Adrenal gland (tissue), 12 donors: Measurements from ENCODE around the gene ZKSCAN3. TPM values are rescaled to one million over a fixed set of nuclear protein-coding genes. Genes with fewer than 3 reads are reported as not detected.

ENCODE experiments used
- DNase-seq, 7 donors: peaks; one replicate each; pipeline ENCODE4 v3.0.0-alpha.2; 2019 to 2020
- H3K27ac ChIP-seq, 5 donors: fragments of 200-600 bp; sonication (generic) in 4 of 5; 1 replicate in 3 of 5; 2 replicates in 2 of 5; pipeline versions ENCODE4 v1.5.1 to v1.8.0; 2016 to 2020; ENCODE audit warnings: mild to moderate bottlenecking in 1 of 5
- H3K27me3 ChIP-seq: fragments of 200-600 bp; 2 replicates; pipeline ENCODE4 v1.8.0; 2021
- H3K36me3 ChIP-seq, 2 donors: fragments of 200-600 bp; replicated peaks in 1 of 2; 1 replicate in 1 of 2; 2 replicates in 1 of 2; pipeline versions ENCODE4 v1.5.1 to v1.8.0; 2018 to 2022
- H3K4me1 ChIP-seq, 2 donors: fragments of 200-600 bp; replicated peaks in 1 of 2; 1 replicate in 1 of 2; 2 replicates in 1 of 2; pipeline versions ENCODE4 v1.5.1 to v1.8.0; 2018 to 2021
- H3K4me3 ChIP-seq, 4 donors: fragments of 200-600 bp; sonication (generic) in 3 of 4; one replicate each; pipeline ENCODE4 v1.5.1; 2016 to 2018
- H3K9me3 ChIP-seq, 3 donors: fragments of 200-600 bp; sonication (generic) in 1 of 3; replicated peaks in 1 of 3; 1 replicate in 2 of 3; 2 replicates in 1 of 3; pipeline versions ENCODE4 v1.5.1 to v1.8.0; 2016 to 2021
- POLR2A ChIP-seq, 2 donors: fragments of 450-650 bp; IDR thresholded peaks; one replicate each; pipeline ENCODE4 v1.6.1; 2017; ENCODE audit warnings: antibody characterized with exemption in 2 of 2, mild to moderate bottlenecking in 2 of 2, moderate library complexity in 1 of 2
- WGBS, 4 donors: extraction: QIAGEN DNeasy Blood & Tissue Kit in 2 of 4; methylation state at CpG; one replicate each; pipeline versions ENCODE4 v1.1.5 to v1.1.7; 2013 to 2017; 5-methylcytosine and 5-hydroxymethylcytosine counted together
- intact Hi-C, 2 donors: fragments of 100-400 bp; cut with DNase I; formaldehyde crosslinking; loops; one replicate each; pipeline versions ENCODE4 v1.14.1 to v1.15.0; 2022 to 2023
- polyA plus RNA-seq, 3 donors: library from polyadenylated mRNA; stranded (reverse); fragments of 200-250 nt in 2 of 3; fragments of 350-450 nt in 1 of 3; fragmentation: Illumina TruSeq in 1 of 3; extraction: RNeasy Lipid Tissue Mini Kit (QIAGEN cat#74804) in 1 of 3; gene quantifications; one replicate each; pipeline ENCODE4 v1.2.3, GENCODE V29; 2013 to 2014
- total RNA-seq, 9 donors: library from RNA; depleted of rRNA in 4 of 9; stranded (reverse); fragments of >200 nt in 4 of 9; fragments of 120-200 nt in 1 of 9; fragmentation: NEBNext Ultra II Directional in 1 of 9; extraction: Animal tissue kit (Norgen Biotek cat#: 25700) in 1 of 9; gene quantifications; one replicate each; pipeline versions ENCODE4 v1.1.0 to v1.2.4, GENCODE V29; 2013 to 2023
- TF ChIP-seq, protein P1 (sequence below), 6 experiments: fragments of 450-650 bp in 4 of 6; fragments of 200-600 bp in 2 of 6; sonication (generic) in 1 of 6; IDR thresholded peaks; 1 replicate in 5 of 6; 2 replicates in 1 of 6; pipeline versions ENCODE4 v1.5.1 to v1.8.0; 2016 to 2021; ENCODE audit warnings: antibody characterized with exemption in 6 of 6, mild to moderate bottlenecking in 2 of 6, moderate library complexity in 1 of 6
- donor health status: healthy with polysubstance abuse.
- donor health status: Bipolar disorder and iron deficiency.
- donor health status: DM: yes; HTN: yes; CAD: no.
- donor health status: DM: no; HTN: no; CAD: no.
- donor health status: DM: no; HTN: no; CAD: no.
- donor health status: DM: yes; HTN: yes; CAD: no.

Gene ZKSCAN3
- total and polyA plus RNA-seq, 12 donors = 1.4 to 12.4 (median 5.2) TPM

DNA sequence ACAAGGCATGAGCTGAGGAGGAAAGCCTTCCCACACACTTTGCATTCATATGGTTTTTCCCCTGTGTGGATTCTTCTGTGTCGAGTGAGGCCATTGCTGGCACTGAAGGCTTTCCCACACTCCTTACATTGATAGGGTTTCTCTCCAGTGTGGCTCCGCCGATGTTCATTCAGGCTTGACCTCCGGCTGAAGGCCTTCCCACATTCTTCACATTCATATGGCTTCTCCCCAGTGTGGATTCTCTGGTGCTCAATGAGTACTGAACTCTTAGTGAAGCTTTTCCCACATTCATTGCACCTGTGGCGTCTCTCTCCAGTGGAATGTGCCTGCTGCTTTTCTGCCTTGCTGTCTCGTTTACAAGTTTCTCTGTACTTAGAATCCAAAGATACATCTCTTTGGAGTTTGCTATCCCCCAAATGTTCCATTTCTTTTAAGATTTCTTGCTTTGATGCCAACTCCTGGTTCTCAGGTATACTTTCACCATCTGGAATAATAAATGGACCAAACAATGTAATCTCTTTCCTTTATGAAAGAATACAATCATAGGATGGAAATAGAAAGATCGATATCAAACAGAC is 23.3 kb upstream of the ZKSCAN3 start:
- peaks cover 0 to 12% of the 10 kb centered on the region in 2 donors for H3K36me3 ChIP-seq
- intact Hi-C loops = no loop called here
- TF ChIP-seq, protein P1, sequence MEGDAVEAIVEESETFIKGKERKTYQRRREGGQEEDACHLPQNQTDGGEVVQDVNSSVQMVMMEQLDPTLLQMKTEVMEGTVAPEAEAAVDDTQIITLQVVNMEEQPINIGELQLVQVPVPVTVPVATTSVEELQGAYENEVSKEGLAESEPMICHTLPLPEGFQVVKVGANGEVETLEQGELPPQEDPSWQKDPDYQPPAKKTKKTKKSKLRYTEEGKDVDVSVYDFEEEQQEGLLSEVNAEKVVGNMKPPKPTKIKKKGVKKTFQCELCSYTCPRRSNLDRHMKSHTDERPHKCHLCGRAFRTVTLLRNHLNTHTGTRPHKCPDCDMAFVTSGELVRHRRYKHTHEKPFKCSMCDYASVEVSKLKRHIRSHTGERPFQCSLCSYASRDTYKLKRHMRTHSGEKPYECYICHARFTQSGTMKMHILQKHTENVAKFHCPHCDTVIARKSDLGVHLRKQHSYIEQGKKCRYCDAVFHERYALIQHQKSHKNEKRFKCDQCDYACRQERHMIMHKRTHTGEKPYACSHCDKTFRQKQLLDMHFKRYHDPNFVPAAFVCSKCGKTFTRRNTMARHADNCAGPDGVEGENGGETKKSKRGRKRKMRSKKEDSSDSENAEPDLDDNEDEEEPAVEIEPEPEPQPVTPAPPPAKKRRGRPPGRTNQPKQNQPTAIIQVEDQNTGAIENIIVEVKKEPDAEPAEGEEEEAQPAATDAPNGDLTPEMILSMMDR (IDR thresholded peaks at IDR 0.05) = no peak
- no peak for TF ChIP-seq POLR2A (IDR thresholded peaks at IDR 0.05)
- DNase-seq = no peak
- no peak overlapping the region for H3K4me3 ChIP-seq
- H3K9me3 ChIP-seq = peaks cover 0 to 25% (median 0%) of the 10 kb centered on the region in 3 donors
- no peaks in the 10 kb centered on the region for H3K4me1 ChIP-seq
- H3K27me3 ChIP-seq = no peaks in the 10 kb centered on the region
- WGBS, 4 donors = 93 to 96% (median 95%) methylated on average over 7 of the region's 7 CpGs
- H3K27ac ChIP-seq = no peak overlapping the region

DNA sequence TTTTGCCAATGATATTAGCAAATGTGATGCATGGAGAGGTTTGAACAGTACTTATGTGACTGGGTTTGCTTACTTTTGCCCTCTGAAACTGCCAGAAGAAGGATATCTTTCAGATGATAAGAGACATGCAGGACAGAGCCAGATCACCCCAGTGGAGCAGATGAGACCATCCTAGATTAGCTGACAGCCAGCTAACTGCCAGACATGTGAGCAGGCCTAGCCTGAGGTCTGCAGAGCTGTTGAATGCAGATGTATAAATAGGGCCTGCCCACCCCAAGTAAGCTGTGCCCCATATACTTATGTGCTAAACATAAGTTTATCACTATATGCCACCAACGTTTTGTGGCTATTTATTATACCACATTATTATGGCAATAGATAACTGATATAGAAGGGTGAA is 19.7 kb upstream of the ZKSCAN3 start:
- intact Hi-C loops = no loop called here
- DNase-seq = no peak

DNA sequence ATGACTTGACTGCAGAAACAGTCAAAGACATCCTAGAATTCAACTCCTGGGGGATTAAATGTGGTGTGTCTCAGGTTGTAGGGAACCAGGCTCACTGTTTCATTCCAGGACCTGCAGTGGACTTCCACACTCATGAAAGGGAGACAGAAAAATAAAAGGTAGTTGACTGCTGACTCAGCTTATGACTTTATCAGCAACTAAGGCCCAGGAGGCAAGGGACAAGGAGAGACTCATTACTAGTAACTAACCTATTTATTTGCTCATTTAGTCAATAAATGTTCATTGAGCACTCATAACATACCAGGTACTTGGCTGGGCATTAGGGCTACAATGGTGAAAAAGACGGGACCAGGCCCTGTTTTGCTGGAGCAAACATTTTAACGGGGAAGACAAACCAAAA is 16.7 kb upstream of the ZKSCAN3 start:
- H3K27ac ChIP-seq = no peak overlapping the region
- no peaks in the 10 kb centered on the region for H3K27me3 ChIP-seq
- intact Hi-C loops = no loop called here
- no peaks in the 10 kb centered on the region for H3K9me3 ChIP-seq
- H3K36me3 ChIP-seq = no peaks in the 10 kb centered on the region
- H3K4me3 ChIP-seq = no peak overlapping the region
- peaks cover 3 to 9% of the 10 kb centered on the region in 2 donors for H3K4me1 ChIP-seq
- no peak for DNase-seq
- 92 to 100% (median 96%) methylated on average over 2 of the region's 2 CpGs for WGBS, 4 donors
- TF ChIP-seq POLR2A (IDR thresholded peaks at IDR 0.05) = no peak
- TF ChIP-seq, protein P1 (IDR thresholded peaks at IDR 0.05) = no peak

More for the DNA sequence above, 19.7 kb upstream of the ZKSCAN3 start:
- Histone ChIP-seq H3K4me3 (no peak overlapping the region), H3K27ac (no peak overlapping the region), H3K27me3 (no peaks in the 10 kb centered on the region), H3K36me3 (peaks cover 0 to 12% of the 10 kb centered on the region in 2 donors), H3K9me3 (peaks cover 0 to 23% (median 0%) of the 10 kb centered on the region in 3 donors), H3K4me1 (peaks cover 3% of the 10 kb centered on the region in 2 donors)
- TF ChIP-seq POLR2A (IDR thresholded peaks at IDR 0.05) = no peak
- TF ChIP-seq, protein P1 (IDR thresholded peaks at IDR 0.05) = no peak
- WGBS, 4 donors = 46 to 69% (median 60%) methylated on average over 1 of the region's 1 CpG

DNA sequence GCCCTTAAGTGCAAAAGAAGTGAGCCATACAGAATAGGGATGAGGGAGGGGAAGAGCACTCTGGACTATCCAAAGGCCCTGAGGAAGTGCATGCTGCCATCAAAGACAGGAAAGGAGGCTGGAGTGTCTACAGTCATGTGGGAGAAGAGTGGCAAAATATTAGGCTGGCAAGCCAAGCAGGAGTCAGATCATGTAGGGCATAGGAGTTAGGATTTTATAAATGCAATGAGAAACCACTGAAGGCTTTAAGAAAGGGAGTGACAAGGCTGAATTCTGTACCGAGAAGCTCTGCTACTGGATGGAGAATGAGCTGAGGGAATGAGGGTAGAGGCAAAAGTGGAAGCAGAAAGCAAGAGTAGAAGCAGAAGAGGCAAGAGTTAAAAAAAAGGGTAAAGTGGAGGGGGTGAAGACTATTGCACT is 16.1 kb upstream of the ZKSCAN3 start:
- Histone ChIP-seq H3K4me1 (peaks cover 3 to 9% of the 10 kb centered on the region in 2 donors), H3K4me3 (no peak overlapping the region), H3K27ac (no peak overlapping the region), H3K9me3 (no peaks in the 10 kb centered on the region), H3K36me3 (no peaks in the 10 kb centered on the region), H3K27me3 (no peaks in the 10 kb centered on the region)
- no peak for DNase-seq
- intact Hi-C loops = no loop called here
- TF ChIP-seq, protein P1 (IDR thresholded peaks at IDR 0.05) = no peak
- no peak for TF ChIP-seq POLR2A (IDR thresholded peaks at IDR 0.05)
- 91 to 98% (median 95%) methylated on average over 1 of the region's 1 CpG for WGBS, 4 donors
